Keratinocyte (primary cell): ENCODE results near the gene GINM1.

ENCODE experiments used
- CTCF ChIP-seq, 3 experiments: IDR thresholded peaks in 1 of 3; conservative IDR thresholded peaks in 1 of 3; optimal IDR thresholded peaks in 1 of 3; 2 replicates in 2 of 3; 3 replicates in 1 of 3; pipeline versions ENCODE3 to v1.5.1; 2011; ENCODE audit warnings: low read length in 3 of 3, mild to moderate bottlenecking in 3 of 3, moderate library complexity in 2 of 3, control low read depth in 1 of 3, inconsistent platforms in 1 of 3; ENCODE audit not compliant: insufficient read depth in 2 of 3; ENCODE audit errors: extremely low read depth in 1 of 3
- EZH2 ChIP-seq: IDR thresholded peaks from one replicate; pipeline ENCODE4 v1.6.1; 2012; ENCODE audit warnings: inconsistent platforms, mild to moderate bottlenecking, low read length, moderate library complexity

- TF ChIP-seq EZH2 = no peak
- no peak for TF ChIP-seq CTCF (optimal IDR thresholded peaks at IDR 0.05 in 1 of 3, IDR thresholded peaks at IDR 0.05 in 1 of 3, conservative IDR thresholded peaks at IDR 0.05 in 1 of 3; ENCODE audit: extremely low read depth in 1 of 3, insufficient read depth in 2 of 3, low read length in 3 of 3)
Observed at GRCh38 chr6:149558029-149558428, 8.1 kb upstream of the GINM1 start.
